Measurements from ENCODE around the gene ARPC2.

ARPC2 gene

DNA sequence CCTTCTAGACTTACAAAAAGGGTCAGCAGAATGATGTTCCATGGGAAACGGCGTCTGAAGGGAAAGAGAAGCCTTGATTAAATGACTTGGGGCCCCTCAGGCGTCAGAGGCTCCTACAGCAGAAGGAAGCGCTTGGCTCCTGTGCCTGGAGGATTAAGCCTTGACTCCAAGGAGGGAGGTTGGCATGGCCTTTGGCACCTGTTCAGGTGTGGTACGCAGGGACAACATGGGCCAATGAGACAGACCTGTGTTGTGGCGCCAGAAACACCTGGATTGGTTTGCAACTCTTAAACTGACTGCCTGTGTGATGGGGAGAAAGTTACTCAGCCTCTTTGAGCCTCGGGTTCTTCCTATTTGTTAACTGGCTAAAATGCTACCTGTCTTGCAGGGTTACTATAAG, 60.9 kb downstream of the ARPC2 start:
- POLR2A ChIA-PET: no interaction called here
- TF ChIP-seq ZNF384 (IDR thresholded peaks at IDR 0.05) (no peak), FOXA1 (IDR thresholded peaks at IDR 0.05) (no peak), LEF1 (IDR thresholded peaks at IDR 0.05; ENCODE audit: borderline replicate concordance) (no peak), SUZ12 (IDR thresholded peaks at IDR 0.05) (no peak), NFRKB (IDR thresholded peaks at IDR 0.05) (no peak), SP1 (IDR thresholded peaks at IDR 0.05) (no peak), HDGF (IDR thresholded peaks at IDR 0.05; ENCODE audit: borderline replicate concordance) (no peak), BHLHE40 (IDR thresholded peaks at IDR 0.05; ENCODE audit: borderline replicate concordance) (no peak), ARNT (IDR thresholded peaks at IDR 0.05) (no peak), FOXM1 (IDR thresholded peaks at IDR 0.05; ENCODE audit: borderline replicate concordance) (no peak), L3MBTL2 (conservative IDR thresholded peaks at IDR 0.05) (no peak), TARDBP (IDR thresholded peaks at IDR 0.05) (no peak), ELF4 (IDR thresholded peaks at IDR 0.05) (no peak), FOXK2 (IDR thresholded peaks at IDR 0.05) (no peak), CTBP1 (IDR thresholded peaks at IDR 0.05; ENCODE audit: borderline replicate concordance) (no peak)
- TF ChIP-seq, protein P1, sequence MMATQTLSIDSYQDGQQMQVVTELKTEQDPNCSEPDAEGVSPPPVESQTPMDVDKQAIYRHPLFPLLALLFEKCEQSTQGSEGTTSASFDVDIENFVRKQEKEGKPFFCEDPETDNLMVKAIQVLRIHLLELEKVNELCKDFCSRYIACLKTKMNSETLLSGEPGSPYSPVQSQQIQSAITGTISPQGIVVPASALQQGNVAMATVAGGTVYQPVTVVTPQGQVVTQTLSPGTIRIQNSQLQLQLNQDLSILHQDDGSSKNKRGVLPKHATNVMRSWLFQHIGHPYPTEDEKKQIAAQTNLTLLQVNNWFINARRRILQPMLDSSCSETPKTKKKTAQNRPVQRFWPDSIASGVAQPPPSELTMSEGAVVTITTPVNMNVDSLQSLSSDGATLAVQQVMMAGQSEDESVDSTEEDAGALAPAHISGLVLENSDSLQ (IDR thresholded peaks at IDR 0.05): no peak
- CTCF ChIA-PET: no interaction called here
- no peak for DNase-seq (ENCODE audit: extremely low spot score)

DNA sequence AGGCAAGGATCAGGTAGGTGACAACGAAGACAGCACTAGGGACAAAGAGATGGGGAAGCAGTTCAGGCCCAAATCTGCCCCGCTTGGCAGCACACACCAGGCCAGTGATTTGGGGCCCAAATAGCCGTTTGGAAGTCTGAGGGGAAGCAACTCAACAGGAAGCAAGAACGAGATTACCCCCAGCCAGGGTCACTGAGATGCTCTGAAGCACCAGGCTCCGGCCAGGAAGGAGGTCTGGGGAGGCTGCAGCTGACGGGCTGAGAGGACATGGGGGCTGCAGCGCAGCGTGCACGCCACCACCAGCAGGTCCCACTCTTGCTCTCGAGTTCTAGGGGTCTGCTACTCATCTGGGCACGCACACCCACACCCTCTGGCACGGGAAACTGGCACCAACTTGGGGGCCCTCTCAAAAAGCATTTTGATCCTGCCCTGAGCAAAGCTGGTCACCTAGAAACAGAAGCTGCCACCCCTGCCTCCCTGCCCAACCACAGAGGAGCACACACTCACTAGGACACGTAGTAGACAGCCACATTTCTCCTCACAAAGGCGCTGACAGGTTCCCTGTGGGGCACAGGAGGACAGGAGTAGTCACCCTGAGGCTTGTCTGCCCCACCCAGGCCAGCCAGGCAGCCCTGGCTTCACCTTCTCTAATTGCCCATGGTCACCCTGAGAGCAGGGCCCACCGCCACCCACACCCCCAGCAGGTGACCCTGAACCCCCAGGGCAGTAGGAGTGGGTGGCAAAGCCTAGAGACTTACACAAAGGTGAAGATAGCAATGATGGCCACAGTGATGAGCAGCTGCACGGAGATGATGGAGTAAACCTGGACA, 61.8 kb downstream of the ARPC2 start:
- ChIA-PET CTCF (no interaction called here), POLR2A (no interaction called here)
- no peak for DNase-seq (ENCODE audit: extremely low spot score)
- TF ChIP-seq ARNT (IDR thresholded peaks at IDR 0.05): no peak
- TF ChIP-seq CTBP1 (IDR thresholded peaks at IDR 0.05; ENCODE audit: borderline replicate concordance): no peak
- TF ChIP-seq HDGF (IDR thresholded peaks at IDR 0.05; ENCODE audit: borderline replicate concordance): no peak
- no peak for TF ChIP-seq SUZ12 (IDR thresholded peaks at IDR 0.05)
- TF ChIP-seq TARDBP (IDR thresholded peaks at IDR 0.05): no peak
- TF ChIP-seq ZNF384 (IDR thresholded peaks at IDR 0.05): no peak
- no peak for TF ChIP-seq LEF1 (IDR thresholded peaks at IDR 0.05; ENCODE audit: borderline replicate concordance)
- no peak for TF ChIP-seq L3MBTL2 (conservative IDR thresholded peaks at IDR 0.05)
- no peak for TF ChIP-seq BHLHE40 (IDR thresholded peaks at IDR 0.05; ENCODE audit: borderline replicate concordance)
- TF ChIP-seq, protein P1 (IDR thresholded peaks at IDR 0.05): no peak
- no peak for TF ChIP-seq SP1 (IDR thresholded peaks at IDR 0.05)
- TF ChIP-seq FOXA1 (IDR thresholded peaks at IDR 0.05): no peak
- TF ChIP-seq FOXM1 (IDR thresholded peaks at IDR 0.05; ENCODE audit: borderline replicate concordance): no peak
- TF ChIP-seq NFRKB (IDR thresholded peaks at IDR 0.05): no peak
- TF ChIP-seq FOXK2 (IDR thresholded peaks at IDR 0.05): no peak
- TF ChIP-seq ELF4 (IDR thresholded peaks at IDR 0.05): no peak

DNA sequence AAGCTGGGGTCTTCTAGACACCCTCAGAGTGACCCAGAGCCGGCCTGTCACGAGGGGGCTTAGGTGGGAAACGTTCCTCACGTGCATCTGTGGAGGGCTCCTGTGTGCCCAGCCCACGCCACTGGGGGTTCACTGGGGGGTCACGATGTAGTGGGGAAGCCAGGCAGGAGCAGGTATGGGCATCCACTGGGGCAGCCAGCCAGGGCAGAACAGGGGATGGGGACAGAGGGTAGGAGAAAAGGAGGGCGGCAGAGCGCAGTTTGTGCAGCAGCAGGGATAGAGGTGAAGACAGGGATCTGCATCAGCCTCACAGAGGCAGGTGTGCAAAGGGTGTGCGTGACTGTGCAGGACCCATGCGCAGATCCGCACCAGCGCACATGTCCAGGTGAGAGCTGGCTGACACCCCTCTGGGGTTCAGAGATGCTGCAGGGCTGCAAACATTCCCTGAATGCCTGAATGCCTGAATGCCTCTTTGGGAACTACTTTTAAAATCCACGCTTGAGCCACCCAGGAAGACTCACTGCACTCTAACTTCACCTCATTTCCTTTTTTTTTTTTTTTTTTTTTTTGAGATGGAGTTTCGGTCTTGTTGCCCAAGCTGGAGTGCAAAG, 63.4 kb downstream of the ARPC2 start:
- DNase-seq (ENCODE audit: extremely low spot score): no peak
- ChIA-PET CTCF (no interaction called here), POLR2A (no interaction called here)
- no peak for TF ChIP-seq HDGF (IDR thresholded peaks at IDR 0.05; ENCODE audit: borderline replicate concordance)
- TF ChIP-seq FOXM1 (IDR thresholded peaks at IDR 0.05; ENCODE audit: borderline replicate concordance): no peak
- TF ChIP-seq ARNT (IDR thresholded peaks at IDR 0.05): no peak
- TF ChIP-seq, protein P1 (IDR thresholded peaks at IDR 0.05): no peak

DNA sequence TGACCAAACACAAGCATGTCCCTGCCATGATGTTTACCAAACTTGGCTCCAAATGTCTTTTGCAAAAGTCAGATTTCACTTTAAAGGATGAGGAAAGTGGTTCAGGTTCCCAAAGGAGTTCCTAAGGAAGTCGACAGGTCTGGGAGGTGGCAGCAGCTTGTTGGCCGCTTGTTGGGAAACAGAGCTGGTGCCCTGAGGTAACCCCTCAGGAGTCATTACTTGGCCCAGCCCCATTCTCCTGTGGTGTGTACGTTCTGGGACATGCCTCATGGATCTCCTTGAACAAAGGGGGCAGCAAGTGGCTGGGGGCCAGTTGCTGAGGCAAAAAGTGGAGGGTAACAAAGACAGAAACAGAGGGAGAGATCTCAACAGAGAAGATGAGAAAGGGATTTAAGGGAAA, 64.5 kb downstream of the ARPC2 start:
- no peak for TF ChIP-seq FOXA1 (IDR thresholded peaks at IDR 0.05)
- TF ChIP-seq SUZ12 (IDR thresholded peaks at IDR 0.05): no peak
- TF ChIP-seq, protein P1 (IDR thresholded peaks at IDR 0.05): no peak
- TF ChIP-seq ZNF384 (IDR thresholded peaks at IDR 0.05): no peak
- TF ChIP-seq NFRKB (IDR thresholded peaks at IDR 0.05): no peak
- no peak for TF ChIP-seq HDGF (IDR thresholded peaks at IDR 0.05; ENCODE audit: borderline replicate concordance)
- TF ChIP-seq LEF1 (IDR thresholded peaks at IDR 0.05; ENCODE audit: borderline replicate concordance): no peak
- CTCF ChIA-PET: interaction anchor here (0.6 kb wide), 1 partner anchor 503 kb away, joined by 8 read pairs; no protein-coding TSS in a partner anchor
- DNase-seq (ENCODE audit: extremely low spot score): no peak
- POLR2A ChIA-PET: no interaction called here

DNA sequence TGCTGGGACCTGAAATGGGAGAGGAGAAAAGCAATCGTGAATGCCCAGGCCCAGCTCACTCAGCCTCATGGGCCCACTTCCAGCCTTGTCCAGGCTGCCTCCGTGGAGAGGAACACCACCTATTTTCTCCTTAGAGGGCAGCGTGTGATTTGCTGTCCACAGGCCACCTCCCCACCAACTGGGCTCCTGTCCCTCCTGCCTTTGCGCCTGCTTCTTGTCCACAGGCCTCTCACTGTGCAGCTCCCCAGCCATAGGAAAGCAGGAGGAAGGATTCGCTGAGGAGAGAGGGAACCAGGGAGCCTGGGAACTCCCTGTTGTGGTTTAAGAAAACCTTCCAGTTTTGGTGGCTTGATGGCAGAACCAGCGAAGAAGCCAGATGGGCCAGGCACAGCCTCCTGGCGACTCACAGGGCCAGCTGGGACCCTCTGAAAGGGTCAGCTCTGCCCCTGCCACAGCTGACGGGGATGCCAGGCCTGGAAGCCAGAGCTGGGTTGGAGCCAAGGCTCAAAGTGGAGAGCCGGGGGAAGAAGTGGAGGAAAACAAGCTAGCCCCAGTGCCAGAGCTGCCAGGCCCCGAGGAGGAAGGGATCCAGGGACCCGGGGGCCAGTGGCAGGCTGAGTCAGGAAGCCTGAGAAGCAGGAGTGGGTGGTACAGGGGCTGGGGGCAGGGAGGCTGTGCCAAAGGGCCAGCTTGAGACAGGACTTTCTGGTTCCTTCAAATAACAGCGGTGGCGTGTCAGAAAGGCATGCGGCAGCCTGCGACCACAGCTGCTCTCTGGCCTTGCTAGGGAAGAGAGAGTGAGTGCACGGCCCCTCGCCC, 65.4 kb downstream of the ARPC2 start:
- CTCF ChIA-PET: interaction anchor here (1.4 kb wide), 1 partner anchor 10 kb away, joined by 5 read pairs; no protein-coding TSS in a partner anchor
- no peak for DNase-seq (ENCODE audit: extremely low spot score)
- TF ChIP-seq SUZ12 (IDR thresholded peaks at IDR 0.05) (no peak), ZNF384 (IDR thresholded peaks at IDR 0.05) (no peak), L3MBTL2 (conservative IDR thresholded peaks at IDR 0.05) (no peak), NFRKB (IDR thresholded peaks at IDR 0.05) (no peak), FOXA1 (IDR thresholded peaks at IDR 0.05) (no peak), BHLHE40 (IDR thresholded peaks at IDR 0.05; ENCODE audit: borderline replicate concordance) (no peak), FOXM1 (IDR thresholded peaks at IDR 0.05; ENCODE audit: borderline replicate concordance) (no peak), LEF1 (IDR thresholded peaks at IDR 0.05; ENCODE audit: borderline replicate concordance) (no peak), HDGF (IDR thresholded peaks at IDR 0.05; ENCODE audit: borderline replicate concordance) (no peak), ELF4 (IDR thresholded peaks at IDR 0.05) (no peak), ARNT (IDR thresholded peaks at IDR 0.05) (no peak), CTBP1 (IDR thresholded peaks at IDR 0.05; ENCODE audit: borderline replicate concordance) (no peak)
- TF ChIP-seq, protein P1 (IDR thresholded peaks at IDR 0.05): no peak
- POLR2A ChIA-PET: no interaction called here

Data from HEK293T (cell line).